ENCODE results near the gene ZNHIT2. TPM values are rescaled to one million over a fixed set of nuclear protein-coding genes. Genes with fewer than 3 reads are reported as not detected.

Gene ZNHIT2
- total RNA-seq, 4 donors from 2014 or later, result 7.5 to 24.4 (median 18.0) TPM

DNA sequence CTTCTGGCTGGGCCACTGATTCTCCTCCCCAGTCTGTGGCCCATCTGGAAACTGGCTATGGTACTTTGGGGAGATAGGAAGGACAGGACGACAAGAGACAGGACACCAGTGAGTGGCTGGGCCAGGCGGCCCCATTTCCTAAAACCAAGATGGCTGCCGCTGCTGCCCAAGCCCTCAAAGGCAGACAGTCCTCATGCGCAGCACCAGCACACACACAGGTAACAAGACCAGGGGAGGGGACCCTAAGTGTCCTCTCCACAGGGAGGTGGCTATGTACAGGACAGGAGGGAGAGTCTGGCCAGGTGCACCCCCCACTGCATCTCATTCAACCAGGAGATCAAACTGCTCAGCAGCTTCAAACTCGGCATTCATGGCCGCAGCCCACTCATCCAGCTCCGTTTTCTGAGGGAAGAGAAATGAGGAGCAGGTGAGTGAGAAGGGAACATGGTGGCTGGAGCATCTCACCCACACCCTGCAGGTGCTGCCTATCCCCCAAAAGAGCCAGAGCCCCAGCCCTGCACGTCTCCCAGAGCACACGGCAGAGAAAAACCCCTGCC is 38.6 kb downstream of the ZNHIT2 start:
- no peak overlapping the region for H3K4me3 ChIP-seq
- H3K27me3 ChIP-seq, result no peaks in the 10 kb centered on the region
- intact Hi-C loops (cut with DNase I), result no loop called here
- 92% methylated on average over 9 of the region's 9 CpGs for WGBS
- no peak for TF ChIP-seq POLR2A (IDR thresholded peaks at IDR 0.05; ENCODE audit: low read depth)
- no peak for TF ChIP-seq POLR2AphosphoS5 (IDR thresholded peaks at IDR 0.05)
- TF ChIP-seq, protein P1, sequence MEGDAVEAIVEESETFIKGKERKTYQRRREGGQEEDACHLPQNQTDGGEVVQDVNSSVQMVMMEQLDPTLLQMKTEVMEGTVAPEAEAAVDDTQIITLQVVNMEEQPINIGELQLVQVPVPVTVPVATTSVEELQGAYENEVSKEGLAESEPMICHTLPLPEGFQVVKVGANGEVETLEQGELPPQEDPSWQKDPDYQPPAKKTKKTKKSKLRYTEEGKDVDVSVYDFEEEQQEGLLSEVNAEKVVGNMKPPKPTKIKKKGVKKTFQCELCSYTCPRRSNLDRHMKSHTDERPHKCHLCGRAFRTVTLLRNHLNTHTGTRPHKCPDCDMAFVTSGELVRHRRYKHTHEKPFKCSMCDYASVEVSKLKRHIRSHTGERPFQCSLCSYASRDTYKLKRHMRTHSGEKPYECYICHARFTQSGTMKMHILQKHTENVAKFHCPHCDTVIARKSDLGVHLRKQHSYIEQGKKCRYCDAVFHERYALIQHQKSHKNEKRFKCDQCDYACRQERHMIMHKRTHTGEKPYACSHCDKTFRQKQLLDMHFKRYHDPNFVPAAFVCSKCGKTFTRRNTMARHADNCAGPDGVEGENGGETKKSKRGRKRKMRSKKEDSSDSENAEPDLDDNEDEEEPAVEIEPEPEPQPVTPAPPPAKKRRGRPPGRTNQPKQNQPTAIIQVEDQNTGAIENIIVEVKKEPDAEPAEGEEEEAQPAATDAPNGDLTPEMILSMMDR (IDR thresholded peaks at IDR 0.05), result no peak
- no peak for TF ChIP-seq EP300 (IDR thresholded peaks at IDR 0.05)
- H3K27ac ChIP-seq (replicated peaks in 1 of 4), result no peak overlapping the region
- no peaks in the 10 kb centered on the region for H3K36me3 ChIP-seq
- no peaks in the 10 kb centered on the region for H3K9me3 ChIP-seq
- no peak for DNase-seq (ENCODE audit: extremely low spot score)
- peaks cover 6 to 8% (median 8%) of the 10 kb centered on the region in 4 donors for H3K4me1 ChIP-seq

DNA sequence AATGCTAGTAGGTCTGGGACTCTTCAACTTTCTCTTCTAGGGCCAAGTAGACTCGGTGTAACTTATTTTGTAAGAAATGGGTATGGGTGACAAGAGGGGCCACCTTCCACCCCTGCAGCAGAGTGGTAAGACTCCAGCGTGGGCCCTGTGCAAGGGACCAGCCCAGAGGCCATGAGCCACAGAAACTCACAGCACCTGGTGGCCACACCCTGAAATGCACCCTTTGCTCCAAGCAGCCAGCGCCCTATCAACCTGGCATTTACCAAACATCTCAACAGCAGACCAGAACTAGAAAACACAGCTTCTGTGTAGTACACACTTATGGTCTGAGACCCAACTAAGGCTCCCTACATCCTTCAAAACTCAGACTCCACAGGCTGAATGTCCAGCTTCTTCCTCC is 39.4 kb downstream of the ZNHIT2 start:
- intact Hi-C loops (cut with DNase I), result no loop called here
- Histone ChIP-seq H3K4me1 (peaks cover 0 to 2% (median 1%) of the 10 kb centered on the region in 4 donors), H3K4me3 (no peak overlapping the region), H3K27ac (replicated peaks in 1 of 4) (no peak overlapping the region), H3K36me3 (no peaks in the 10 kb centered on the region), H3K9me3 (no peaks in the 10 kb centered on the region), H3K27me3 (no peaks in the 10 kb centered on the region)
- DNase-seq (ENCODE audit: extremely low spot score), result no peak
- WGBS, result 65% methylated on average over 3 of the region's 3 CpGs
- TF ChIP-seq, protein P1 (IDR thresholded peaks at IDR 0.05), result peak; percentile 29 to 56 (median 39)
- TF ChIP-seq POLR2AphosphoS5 (IDR thresholded peaks at IDR 0.05), result no peak

DNA sequence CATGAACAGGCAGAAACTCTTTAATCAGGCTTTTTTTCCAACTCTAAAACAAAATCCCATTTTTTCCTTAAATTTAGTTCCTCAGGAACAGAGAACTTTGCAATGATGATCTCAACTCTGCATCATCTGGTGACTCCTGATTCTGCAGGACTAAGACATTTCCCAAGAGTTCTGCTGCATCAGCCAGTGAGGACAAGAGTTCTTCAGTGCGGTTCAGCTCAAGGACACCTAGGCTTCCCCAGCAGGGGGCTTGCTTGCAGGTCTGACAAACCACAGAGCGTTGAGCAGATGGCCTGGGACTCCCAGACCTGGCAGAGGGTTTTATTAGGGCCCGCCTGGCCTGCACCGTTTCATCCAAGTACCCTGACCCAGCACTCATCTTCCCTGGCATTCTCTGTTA is 40.0 kb downstream of the ZNHIT2 start:
- intact Hi-C loops (cut with DNase I), result no loop called here
- no peaks in the 10 kb centered on the region for H3K36me3 ChIP-seq
- no peak for DNase-seq (ENCODE audit: extremely low spot score)
- H3K27ac ChIP-seq (replicated peaks in 1 of 4), result no peak overlapping the region
- 100% methylated on average over 1 of the region's 4 CpGs for WGBS
- H3K27me3 ChIP-seq, result no peaks in the 10 kb centered on the region
- H3K9me3 ChIP-seq, result no peaks in the 10 kb centered on the region
- TF ChIP-seq POLR2AphosphoS5 (IDR thresholded peaks at IDR 0.05) (no peak), EP300 (IDR thresholded peaks at IDR 0.05) (no peak), POLR2A (IDR thresholded peaks at IDR 0.05; ENCODE audit: low read depth) (no peak)
- TF ChIP-seq, protein P1 (IDR thresholded peaks at IDR 0.05), result no peak
- H3K4me1 ChIP-seq, result no peaks in the 10 kb centered on the region
- H3K4me3 ChIP-seq, result no peak overlapping the region

DNA sequence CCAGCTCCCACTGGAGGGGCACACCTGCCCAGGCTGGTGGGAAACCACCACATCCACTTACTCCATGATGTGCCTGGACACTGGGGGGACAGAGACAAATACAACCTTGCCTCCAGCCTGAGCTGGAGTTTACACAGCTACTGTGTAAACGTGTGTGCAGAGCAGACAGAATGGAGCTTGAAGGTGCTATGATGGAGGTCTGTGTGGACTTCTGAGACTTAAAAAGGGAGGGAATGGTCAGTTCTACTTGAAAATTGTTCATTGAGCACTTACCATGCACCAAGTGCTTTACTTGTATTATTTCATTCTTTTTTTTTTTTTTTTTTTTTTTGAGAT is 44.9 kb downstream of the ZNHIT2 start:
- no peaks in the 10 kb centered on the region for H3K4me1 ChIP-seq
- 50% methylated on average over 1 of the region's 1 CpG for WGBS
- intact Hi-C loops (cut with DNase I), result no loop called here
- no peak overlapping the region for H3K4me3 ChIP-seq
- DNase-seq (ENCODE audit: extremely low spot score), result no peak
- H3K27ac ChIP-seq (replicated peaks in 1 of 4), result no peak overlapping the region
- no peaks in the 10 kb centered on the region for H3K36me3 ChIP-seq
- no peaks in the 10 kb centered on the region for H3K27me3 ChIP-seq
- no peaks in the 10 kb centered on the region for H3K9me3 ChIP-seq
- TF ChIP-seq EP300 (IDR thresholded peaks at IDR 0.05) (no peak), POLR2A (IDR thresholded peaks at IDR 0.05; ENCODE audit: low read depth) (no peak), POLR2AphosphoS5 (IDR thresholded peaks at IDR 0.05) (no peak)
- TF ChIP-seq, protein P1 (IDR thresholded peaks at IDR 0.05), result no peak
